Left lung (tissue), 10 donors: Measurements from ENCODE around the gene CCDC60. TPM values are rescaled to one million over a fixed set of nuclear protein-coding genes. Genes with fewer than 3 reads are reported as not detected.

Source experiments
- ATAC-seq: fragments of 200-7000 bp; cut with Tn5 transposase; one replicate; pipeline ENCODE4 v1.9.1; 2020; ENCODE audit warnings: moderate library complexity
- DNase-seq, 4 donors: peaks; one replicate each; pipeline ENCODE4 v3.0.0-alpha.2; 2013 to 2020
- H3K27ac ChIP-seq, 2 donors: fragments of 200-600 bp; sonication (generic) in 1 of 2; one replicate each; pipeline versions ENCODE4 v1.5.0 to v1.8.0; 2020 to 2021
- H3K27me3 ChIP-seq, 2 donors: fragments of 200-600 bp; sonication (generic) in 1 of 2; one replicate each; pipeline versions ENCODE4 v1.5.0 to v1.8.0; 2020 to 2021
- H3K36me3 ChIP-seq, 2 donors: fragments of 200-600 bp; sonication (generic) in 1 of 2; one replicate each; pipeline versions ENCODE4 v1.5.0 to v1.8.0; 2020 to 2021
- H3K4me1 ChIP-seq, 2 donors: fragments of 200-600 bp; one replicate each; pipeline ENCODE4 v1.8.0; 2021
- H3K4me3 ChIP-seq, 2 donors: fragments of 200-600 bp; sonication (generic) in 1 of 2; one replicate each; pipeline versions ENCODE4 v1.5.0 to v1.8.0; 2020 to 2021; ENCODE audit warnings: mild to moderate bottlenecking in 1 of 2
- H3K9me3 ChIP-seq, 2 donors: fragments of 200-600 bp; sonication (generic) in 1 of 2; one replicate each; pipeline versions ENCODE4 v1.5.0 to v1.8.0; 2020 to 2021
- intact Hi-C, 2 donors: fragments of 100-400 bp; cut with DNase I; formaldehyde crosslinking; loops; one replicate each; pipeline versions ENCODE4 v1.11.2 to v1.14.2; 2022
- polyA plus RNA-seq, 6 donors: library from polyadenylated mRNA; unstranded; fragments of 120-200 nt; gene quantifications; one replicate each; pipeline ENCODE4 v1.2.1, GENCODE V29; 2013; ENCODE audit not compliant: insufficient read length in 6 of 6
- total RNA-seq, 2 donors: library from RNA; stranded (reverse); fragmentation: NEBNext Ultra II Directional; extraction: Animal tissue kit (Norgen Biotek cat#: 25700); gene quantifications; one replicate each; pipeline ENCODE4 v1.2.1, GENCODE V29; 2021
- TF ChIP-seq, protein P1 (sequence below), 2 donors: fragments of 200-600 bp; sonication (generic) in 1 of 2; IDR thresholded peaks; one replicate each; pipeline versions ENCODE4 v1.5.0 to v1.8.0; 2021; ENCODE audit warnings: antibody characterized with exemption in 2 of 2
- donor health status: DM: no; HTN: yes; CAD: no.
- donor health status: DM: no; HTN: no; CAD: no.

Gene CCDC60
- total and polyA plus RNA-seq, 8 donors, result 0.47 to 2.4 (median 1.8) TPM; not detected in 1

DNA sequence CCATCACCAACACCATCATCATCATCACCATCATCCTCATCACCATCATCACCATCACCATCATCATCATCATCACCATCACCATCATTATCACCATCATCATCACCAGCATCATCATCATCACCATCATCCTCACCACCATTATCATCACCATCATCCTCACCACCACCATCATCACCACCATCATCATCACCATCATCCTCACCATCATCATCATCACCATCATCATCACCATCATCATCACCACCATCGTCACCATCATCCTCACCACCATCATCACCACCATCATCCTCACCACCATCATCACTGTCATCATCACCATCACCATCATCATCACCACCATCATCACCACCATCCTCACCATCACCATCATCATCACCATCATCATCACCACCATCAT, 146.0 kb downstream of the CCDC60 start:
- no peak overlapping the region for H3K27ac ChIP-seq
- TF ChIP-seq, protein P1, sequence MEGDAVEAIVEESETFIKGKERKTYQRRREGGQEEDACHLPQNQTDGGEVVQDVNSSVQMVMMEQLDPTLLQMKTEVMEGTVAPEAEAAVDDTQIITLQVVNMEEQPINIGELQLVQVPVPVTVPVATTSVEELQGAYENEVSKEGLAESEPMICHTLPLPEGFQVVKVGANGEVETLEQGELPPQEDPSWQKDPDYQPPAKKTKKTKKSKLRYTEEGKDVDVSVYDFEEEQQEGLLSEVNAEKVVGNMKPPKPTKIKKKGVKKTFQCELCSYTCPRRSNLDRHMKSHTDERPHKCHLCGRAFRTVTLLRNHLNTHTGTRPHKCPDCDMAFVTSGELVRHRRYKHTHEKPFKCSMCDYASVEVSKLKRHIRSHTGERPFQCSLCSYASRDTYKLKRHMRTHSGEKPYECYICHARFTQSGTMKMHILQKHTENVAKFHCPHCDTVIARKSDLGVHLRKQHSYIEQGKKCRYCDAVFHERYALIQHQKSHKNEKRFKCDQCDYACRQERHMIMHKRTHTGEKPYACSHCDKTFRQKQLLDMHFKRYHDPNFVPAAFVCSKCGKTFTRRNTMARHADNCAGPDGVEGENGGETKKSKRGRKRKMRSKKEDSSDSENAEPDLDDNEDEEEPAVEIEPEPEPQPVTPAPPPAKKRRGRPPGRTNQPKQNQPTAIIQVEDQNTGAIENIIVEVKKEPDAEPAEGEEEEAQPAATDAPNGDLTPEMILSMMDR (IDR thresholded peaks at IDR 0.05), result no peak
- no peak for DNase-seq

DNA sequence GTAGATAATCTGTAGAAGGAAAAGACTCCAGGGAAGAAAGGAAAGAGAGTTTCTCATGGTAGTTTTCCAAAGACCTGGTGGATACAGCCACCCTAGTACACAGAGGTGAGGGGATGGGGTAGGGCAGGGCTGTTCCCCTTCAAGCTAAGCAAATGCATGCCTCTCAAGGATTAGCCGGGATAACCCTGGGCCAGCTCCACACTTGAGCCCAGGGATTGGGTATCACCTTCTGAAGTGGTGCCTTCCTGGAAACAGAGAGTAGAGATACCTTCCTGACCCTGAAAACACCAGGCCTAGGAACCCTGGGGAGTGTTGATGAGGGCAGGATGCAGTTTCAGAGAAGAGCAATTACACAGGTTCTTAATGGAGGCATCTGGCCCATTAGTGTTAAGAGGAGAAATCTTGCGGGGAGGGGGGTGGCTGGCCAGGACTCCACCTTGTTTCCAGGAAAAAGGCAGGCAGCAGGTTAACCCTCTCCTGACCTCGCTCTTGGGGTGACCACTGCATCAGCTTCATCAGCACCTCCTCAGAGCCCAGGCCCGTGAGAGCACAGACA, 152.1 kb downstream of the CCDC60 start:
- TF ChIP-seq, protein P1 (IDR thresholded peaks at IDR 0.05), result no peak
- H3K36me3 ChIP-seq, result no peaks in the 10 kb centered on the region
- intact Hi-C loops, result no loop called here
- no peak overlapping the region for H3K27ac ChIP-seq
- peaks cover 0 to 2% of the 10 kb centered on the region in 2 donors for H3K9me3 ChIP-seq
- no peaks in the 10 kb centered on the region for H3K4me1 ChIP-seq
- ATAC-seq (no peak), DNase-seq (no peak)
- H3K4me3 ChIP-seq, result no peak overlapping the region
- no peaks in the 10 kb centered on the region for H3K27me3 ChIP-seq

More for the DNA sequence above, 146.0 kb downstream of the CCDC60 start:
- Histone ChIP-seq H3K4me1 (no peaks in the 10 kb centered on the region), H3K9me3 (peaks cover 0 to 9% of the 10 kb centered on the region in 2 donors), H3K4me3 (no peak overlapping the region), H3K36me3 (no peaks in the 10 kb centered on the region), H3K27me3 (no peaks in the 10 kb centered on the region)
- no peak for ATAC-seq
- intact Hi-C loops, result no loop called here

DNA sequence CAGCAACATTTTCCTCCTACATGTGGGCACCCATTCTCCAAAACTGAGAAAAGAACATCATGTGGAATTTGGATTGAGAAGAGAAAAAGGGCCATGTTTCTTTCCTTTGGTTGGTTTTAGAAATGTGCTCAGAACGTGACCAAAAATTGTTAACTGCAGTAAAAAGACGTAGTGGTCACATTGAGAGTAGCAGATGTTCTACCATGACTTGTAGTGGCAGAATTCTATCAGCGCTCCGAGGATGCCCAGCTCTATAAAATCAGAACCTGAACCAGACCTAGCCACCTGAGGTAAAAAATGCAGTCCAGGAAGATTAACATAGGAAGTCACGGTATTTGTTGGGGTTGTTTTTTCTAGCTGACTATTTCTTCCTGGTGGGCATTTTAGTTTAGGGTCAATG, 157.3 kb downstream of the CCDC60 start:
- DNase-seq (no peak), ATAC-seq (no peak)
- no peaks in the 10 kb centered on the region for H3K9me3 ChIP-seq
- TF ChIP-seq, protein P1 (IDR thresholded peaks at IDR 0.05), result no peak
- H3K36me3 ChIP-seq, result no peaks in the 10 kb centered on the region
- no peaks in the 10 kb centered on the region for H3K4me1 ChIP-seq
- H3K27me3 ChIP-seq, result no peaks in the 10 kb centered on the region
- intact Hi-C loops, result no loop called here
- H3K4me3 ChIP-seq, result no peak overlapping the region
- H3K27ac ChIP-seq, result no peak overlapping the region

DNA sequence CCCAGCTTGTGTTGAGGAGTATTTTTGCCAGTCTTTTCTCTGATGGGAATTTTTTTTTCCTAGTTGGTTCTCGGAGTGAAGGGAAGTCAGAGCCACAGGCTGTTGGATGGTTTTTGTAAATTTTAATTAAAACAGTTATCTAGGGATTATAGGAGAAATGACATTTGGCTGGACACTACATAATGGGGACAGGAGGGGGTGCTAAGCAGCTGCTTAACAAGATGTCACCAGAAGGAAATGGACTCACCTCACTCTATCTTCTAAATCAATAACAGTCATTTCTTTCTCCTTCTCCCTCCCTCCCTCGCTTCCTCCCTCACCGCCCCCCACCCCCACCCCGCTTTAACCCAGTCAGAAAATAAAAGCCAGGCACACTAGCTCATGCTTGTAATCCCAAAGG, 165.7 kb downstream of the CCDC60 start:
- no peaks in the 10 kb centered on the region for H3K9me3 ChIP-seq
- H3K27ac ChIP-seq, result no peak overlapping the region
- TF ChIP-seq, protein P1 (IDR thresholded peaks at IDR 0.05), result no peak
- intact Hi-C loops, result no loop called here
- ATAC-seq, result no peak
- no peaks in the 10 kb centered on the region for H3K4me1 ChIP-seq
- H3K4me3 ChIP-seq, result no peak overlapping the region
- H3K36me3 ChIP-seq, result no peaks in the 10 kb centered on the region
- DNase-seq, result no peak
- no peaks in the 10 kb centered on the region for H3K27me3 ChIP-seq

DNA sequence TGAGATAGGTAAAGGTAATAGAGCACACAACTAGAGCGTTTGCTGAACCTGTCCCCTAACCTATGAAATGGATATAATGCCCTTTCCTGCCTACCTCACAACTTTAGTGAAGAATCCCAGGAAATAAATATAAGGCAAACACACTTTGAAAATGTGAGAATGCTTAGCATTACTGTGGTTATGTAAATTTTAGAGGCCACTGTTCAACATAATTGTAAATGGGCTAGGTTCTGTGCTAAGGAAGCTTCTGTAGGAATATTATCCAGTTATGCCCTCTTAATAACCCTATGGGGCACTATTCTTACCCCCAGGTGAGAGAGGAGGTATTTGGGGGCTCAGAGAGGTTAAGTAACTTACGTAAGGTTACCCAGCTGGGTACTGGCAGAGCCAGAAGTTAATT, 166.5 kb downstream of the CCDC60 start:
- TF ChIP-seq, protein P1 (IDR thresholded peaks at IDR 0.05), result no peak
- no peaks in the 10 kb centered on the region for H3K9me3 ChIP-seq
- DNase-seq (no peak), ATAC-seq (no peak)
- no peaks in the 10 kb centered on the region for H3K4me1 ChIP-seq
- no peak overlapping the region for H3K4me3 ChIP-seq
- H3K27ac ChIP-seq, result no peak overlapping the region
- no peaks in the 10 kb centered on the region for H3K36me3 ChIP-seq
- intact Hi-C loops, result no loop called here
- H3K27me3 ChIP-seq, result no peaks in the 10 kb centered on the region
